PC-9 (cell line): ENCODE data around the gene CCDC158. TPM values are rescaled to one million over a fixed set of nuclear protein-coding genes. Genes with fewer than 3 reads are reported as not detected.
"Not testable (repeated sequence)": the region's sequence is repeated elsewhere in the genome, so short reads cannot be mapped to it uniquely, and the experiment has no call there.

Experiments
- BruUV-seq: library from RNA; stranded (reverse); fragments of 400-500 nt; replicated peaks from 2 replicates; lab custom pipeline; 2021; lab: Mats Ljungman, UMichigan
- CTCF ChIA-PET: fragments of 300-600 bp; sonication (Branson Sonifier 250); formaldehyde crosslinking; loops from one replicate; lab custom pipeline; 2022; ENCODE audit warnings: antibody characterized with exemption; lab: Charles Lee
- POLR2A ChIA-PET: fragments of 300-600 bp; sonication (Branson Sonifier 250); formaldehyde crosslinking; loops from one replicate; lab custom pipeline; 2022; ENCODE audit warnings: antibody characterized with exemption; ENCODE audit not compliant: unreplicated experiment; lab: Charles Lee
- DNase-seq, 2 experiments: peaks; one replicate each; pipeline versions ENCODE4 v3.0.0 to v3.0.0-alpha.2; 2015 to 2022; ENCODE audit warnings: mixed read lengths in 1 of 2
- H2AFZ ChIP-seq: fragments of 200-600 bp; sonication (generic); 2 replicates; pipeline ENCODE4 v1.8.1; 2017; ENCODE audit warnings: antibody characterized with exemption
- H3F3A ChIP-seq: fragments of 200-600 bp; sonication (generic); 2 replicates; pipeline ENCODE4 v1.8.1; 2017; ENCODE audit warnings: antibody characterized with exemption, mild to moderate bottlenecking, low read depth; ENCODE audit not compliant: insufficient read depth
- H3K27ac ChIP-seq: fragments of 200-600 bp; sonication (generic); 2 replicates; pipeline ENCODE4 v1.6.1; 2016; ENCODE audit warnings: mixed run types
- H3K27me3 ChIP-seq: fragments of 200-600 bp; sonication (generic); 2 replicates; pipeline ENCODE4 v1.6.1; 2016; ENCODE audit warnings: low read depth, mixed run types; ENCODE audit not compliant: insufficient read depth
- H3K36me3 ChIP-seq: fragments of 200-600 bp; sonication (generic); 2 replicates; pipeline ENCODE4 v1.6.1; 2016; ENCODE audit warnings: low read depth, mixed run types
- H3K4me1 ChIP-seq: fragments of 200-600 bp; sonication (generic); replicated peaks from 2 replicates; pipeline ENCODE4 v1.6.1; 2016; ENCODE audit warnings: mixed run types; ENCODE audit not compliant: insufficient read depth
- H3K4me2 ChIP-seq: fragments of 200-600 bp; sonication (generic); 2 replicates; pipeline ENCODE4 v1.6.1; 2017; ENCODE audit warnings: mixed run types
- H3K4me3 ChIP-seq: fragments of 200-600 bp; sonication (generic); 2 replicates; pipeline ENCODE4 v1.6.1; 2016; ENCODE audit warnings: mixed run types
- H3K79me2 ChIP-seq: fragments of 200-600 bp; sonication (generic); 2 replicates; pipeline ENCODE4 v1.6.1; 2017; ENCODE audit warnings: low read depth, mixed run types
- H3K9me2 ChIP-seq: fragments of 200-600 bp; sonication (generic); 2 replicates; pipeline ENCODE4 v1.8.1; 2017; ENCODE audit warnings: mild to moderate bottlenecking; ENCODE audit not compliant: insufficient read depth
- H3K9me3 ChIP-seq: fragments of 200-600 bp; sonication (generic); 2 replicates; pipeline ENCODE4 v1.8.1; 2016; ENCODE audit warnings: low read depth; ENCODE audit not compliant: insufficient read depth
- H4K20me1 ChIP-seq: fragments of 200-600 bp; sonication (generic); 2 replicates; pipeline ENCODE4 v1.8.1; 2017; ENCODE audit not compliant: insufficient read depth
- CTCF ChIP-seq: fragments of 200-600 bp; sonication (generic); conservative IDR thresholded peaks from 2 replicates; pipeline ENCODE4 v1.6.1; 2017; ENCODE audit warnings: mixed run types, antibody characterized with exemption, mild to moderate bottlenecking, moderate library complexity
- EZH2 ChIP-seq: fragments of 200-600 bp; sonication (generic); IDR thresholded peaks from 2 replicates; pipeline ENCODE4 v1.8.0; 2017; ENCODE audit warnings: antibody characterized with exemption, low read depth
- intact Hi-C: fragments of 100-400 bp; cut with micrococcal nuclease; formaldehyde crosslinking; loops from one replicate; pipeline ENCODE4 v1.10.0; 2022; ENCODE audit not compliant: unreplicated experiment
- total RNA-seq: library from RNA; stranded (reverse); gene quantifications from 2 replicates; pipeline ENCODE4 v1.2.3, GENCODE V29; 2021

Gene CCDC158
- total RNA-seq, 1 experiment from 2014 or later: not detected

GRCh38 chr4:76361689-76362412 lies 59.1 kb downstream of the CCDC158 start:
- no peak for TF ChIP-seq EZH2
- TF ChIP-seq CTCF: no peak
- no peak overlapping the region for H3K4me3 ChIP-seq
- ChIA-PET CTCF (no interaction called here), POLR2A (no interaction called here)
- no peak overlapping the region for H3K27ac ChIP-seq
- BruUV-seq: no TSS peak
- H3K27me3 ChIP-seq: no peaks in the 10 kb centered on the region
- no peak overlapping the region for H3K4me2 ChIP-seq
- H4K20me1 ChIP-seq: no peaks in the 10 kb centered on the region
- no peaks in the 10 kb centered on the region for H3F3A ChIP-seq
- no peaks in the 10 kb centered on the region for H3K9me2 ChIP-seq
- H3K4me1 ChIP-seq: no peaks in the 10 kb centered on the region
- H3K79me2 ChIP-seq: no peaks in the 10 kb centered on the region
- DNase-seq: no peak
- no peaks in the 10 kb centered on the region for H3K36me3 ChIP-seq
- H2AFZ ChIP-seq: no peak overlapping the region
- no peaks in the 10 kb centered on the region for H3K9me3 ChIP-seq
- intact Hi-C loops: no loop called here

GRCh38 chr4:76359881-76360466 lies 61.0 kb downstream of the CCDC158 start:
- intact Hi-C loops, H3K36me3 ChIP-seq, DNase-seq, BruUV-seq, H3K9me3 ChIP-seq, H3K27me3 ChIP-seq, H3K4me2 ChIP-seq, H3K27ac ChIP-seq, H3K4me3 ChIP-seq, H3K4me1 ChIP-seq, H3F3A ChIP-seq, H2AFZ ChIP-seq, H4K20me1 ChIP-seq, CTCF ChIA-PET, H3K79me2 ChIP-seq, H3K9me2 ChIP-seq: not testable (repeated sequence)
- POLR2A ChIA-PET: interaction anchor here (0.6 kb wide), 1 partner anchor 815 kb away, joined by 3 read pairs; no protein-coding TSS in a partner anchor

GRCh38 chr4:76357981-76358380 lies 63.0 kb downstream of the CCDC158 start:
- no peak for TF ChIP-seq EZH2
- TF ChIP-seq CTCF: no peak
- no peaks in the 10 kb centered on the region for H3K9me3 ChIP-seq
- H3K4me3 ChIP-seq: no peak overlapping the region
- intact Hi-C loops: no loop called here
- H2AFZ ChIP-seq: no peak overlapping the region
- H3K36me3 ChIP-seq: no peaks in the 10 kb centered on the region
- no peak for DNase-seq
- ChIA-PET CTCF (no interaction called here), POLR2A (no interaction called here)
- BruUV-seq: no TSS peak
- H3K9me2 ChIP-seq: no peaks in the 10 kb centered on the region
- no peaks in the 10 kb centered on the region for H3K79me2 ChIP-seq
- no peak overlapping the region for H3K27ac ChIP-seq
- no peaks in the 10 kb centered on the region for H3F3A ChIP-seq
- H3K27me3 ChIP-seq: no peaks in the 10 kb centered on the region
- no peak overlapping the region for H3K4me2 ChIP-seq
- no peaks in the 10 kb centered on the region for H3K4me1 ChIP-seq
- no peaks in the 10 kb centered on the region for H4K20me1 ChIP-seq
